Keratinocyte (primary cell): ENCODE data around the gene LEFTY2. TPM values are rescaled to one million over a fixed set of nuclear protein-coding genes. Genes with fewer than 3 reads are reported as not detected.

Experiments used
- DNase-seq: peaks from one replicate; pipeline ENCODE4 v3.0.0-alpha.2; 2011; ENCODE audit warnings: low read depth, missing footprints, low spot score
- FAIRE-seq: peaks from 2 replicates; lab custom pipeline; 2011; peaks lifted over from hg19 to GRCh38; lab: Jason Lieb, UNC
- H2AFZ ChIP-seq: 2 replicates; pipeline ENCODE4 v1.6.0; 2012; ENCODE audit warnings: low read length, control low read depth, inconsistent platforms; ENCODE audit not compliant: control insufficient read depth
- H3K27ac ChIP-seq: 2 replicates; pipeline ENCODE4 v1.5.1; 2011; ENCODE audit warnings: low read length; ENCODE audit not compliant: control insufficient read depth, insufficient read depth
- H3K27me3 ChIP-seq: 3 replicates; pipeline ENCODE4 v1.6.0; 2011; ENCODE audit warnings: low read length; ENCODE audit not compliant: control insufficient read depth, insufficient read depth; ENCODE audit errors: extremely low read depth
- H3K36me3 ChIP-seq, 2 experiments: 2 replicates in 1 of 2; 3 replicates in 1 of 2; pipeline ENCODE4 v1.5.1; 2011; ENCODE audit warnings: low read length in 2 of 2, mild to moderate bottlenecking in 1 of 2; ENCODE audit not compliant: control insufficient read depth in 2 of 2, insufficient read depth in 2 of 2; ENCODE audit errors: extremely low read depth in 1 of 2
- H3K4me1 ChIP-seq: 3 replicates; pipeline ENCODE4 v1.5.1; 2011; ENCODE audit warnings: low read length; ENCODE audit not compliant: control insufficient read depth, insufficient read depth; ENCODE audit errors: extremely low read depth
- H3K4me2 ChIP-seq: 3 replicates; pipeline ENCODE4 v1.6.0; 2011; ENCODE audit warnings: low read depth, low read length; ENCODE audit not compliant: control insufficient read depth, insufficient read depth; ENCODE audit errors: extremely low read depth
- H3K4me3 ChIP-seq, 3 experiments: fragments of 200-600 bp in 1 of 3; sonication (generic) in 1 of 3; 2 replicates in 2 of 3; 3 replicates in 1 of 3; pipeline ENCODE4 v1.5.1; 2011 to 2016; ENCODE audit warnings: low read length in 3 of 3, mild to moderate bottlenecking in 3 of 3, control low read depth in 2 of 3, inconsistent platforms in 1 of 3, low read depth in 1 of 3, mixed read lengths in 1 of 3, mixed run types in 1 of 3, moderate library complexity in 1 of 3; ENCODE audit not compliant: control insufficient read depth in 2 of 3, insufficient read depth in 2 of 3; ENCODE audit errors: extremely low read depth in 1 of 3
- H3K79me2 ChIP-seq: 2 replicates; pipeline ENCODE4 v1.6.0; 2012; ENCODE audit warnings: low read length; ENCODE audit not compliant: control insufficient read depth, insufficient read depth
- H3K9ac ChIP-seq: 3 replicates; pipeline ENCODE4 v1.6.0; 2011; ENCODE audit warnings: low read length; ENCODE audit not compliant: control insufficient read depth, insufficient read depth; ENCODE audit errors: extremely low read depth
- H3K9me1 ChIP-seq: 3 replicates; pipeline ENCODE4 v1.6.0; 2011; ENCODE audit warnings: low read length; ENCODE audit not compliant: control insufficient read depth, insufficient read depth; ENCODE audit errors: extremely low read depth
- H3K9me3 ChIP-seq: 2 replicates; pipeline ENCODE4 v1.5.1; 2012; ENCODE audit warnings: low read depth, low read length; ENCODE audit not compliant: control insufficient read depth
- H4K20me1 ChIP-seq: 3 replicates; pipeline ENCODE4 v1.6.0; 2011; ENCODE audit warnings: low read length; ENCODE audit not compliant: control insufficient read depth, insufficient read depth; ENCODE audit errors: extremely low read depth
- CTCF ChIP-seq, 3 experiments: IDR thresholded peaks in 1 of 3; conservative IDR thresholded peaks in 1 of 3; optimal IDR thresholded peaks in 1 of 3; 2 replicates in 2 of 3; 3 replicates in 1 of 3; pipeline versions ENCODE3 to v1.5.1; 2011; ENCODE audit warnings: low read length in 3 of 3, mild to moderate bottlenecking in 3 of 3, moderate library complexity in 2 of 3, control low read depth in 1 of 3, inconsistent platforms in 1 of 3; ENCODE audit not compliant: insufficient read depth in 2 of 3; ENCODE audit errors: extremely low read depth in 1 of 3
- EZH2 ChIP-seq: IDR thresholded peaks from one replicate; pipeline ENCODE4 v1.6.1; 2012; ENCODE audit warnings: inconsistent platforms, mild to moderate bottlenecking, low read length, moderate library complexity
- dilution Hi-C: fragments of 300-500 bp; cut with MboI; formaldehyde crosslinking; loops from one replicate; pipeline ENCODE4 v1.7.0; 2020; ENCODE audit warnings: low sequenced_read_pairs; ENCODE audit not compliant: extremely low pct_ligation_motif_present
- polyA plus RNA-seq, 5 experiments: library from polyadenylated mRNA; depleted of rRNA in 3 of 5; stranded (reverse) in 3 of 5; stranded (forward) in 1 of 5; unstranded in 1 of 5; fragments of >200 nt; gene quantifications; 1 replicate in 1 of 5; 2 replicates in 3 of 5; 3 replicates in 1 of 5; pipeline versions ENCODE4 v1.2.1 to v1.2.3, GENCODE V29; 2011 to 2012; ENCODE audit warnings: missing spikeins in 2 of 5, low read depth in 1 of 5, low replicate concordance in 1 of 5

Gene LEFTY2
- polyA plus RNA-seq, 1 donor (not counting 4 experiments of a cell fraction or from before 2014, with no cell fraction given), result not detected

DNA sequence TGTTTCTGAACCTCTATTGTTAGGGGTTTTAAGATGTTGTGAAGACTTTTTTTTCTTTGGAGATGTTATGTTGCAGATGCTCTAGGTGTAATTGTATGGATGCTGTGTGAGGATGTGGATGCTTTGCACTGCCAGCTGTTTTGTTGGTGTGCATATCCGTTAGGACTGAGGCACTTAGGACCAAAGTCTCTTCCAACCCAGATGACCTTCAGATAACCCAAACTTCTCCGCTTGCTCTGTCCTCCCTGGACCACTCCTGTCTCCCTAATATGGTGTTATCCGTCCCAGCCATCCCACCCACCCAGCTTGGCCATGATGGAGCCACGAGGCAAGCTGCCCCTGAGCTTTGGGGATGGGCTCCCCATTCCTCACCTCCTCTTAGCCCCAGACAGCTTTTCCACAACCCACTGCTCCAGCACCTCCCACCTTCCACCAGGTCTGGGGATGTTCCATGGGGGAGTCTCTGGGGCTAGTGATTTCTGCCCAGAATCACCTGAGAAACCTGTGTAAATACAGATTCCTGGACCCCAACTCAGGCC is 5.1 kb upstream of the LEFTY2 start:
- H3K27ac ChIP-seq, result no peak overlapping the region
- dilution Hi-C loops, result no loop called here
- peaks cover 16% of the 10 kb centered on the region for H3K27me3 ChIP-seq
- no peaks in the 10 kb centered on the region for H3K9me1 ChIP-seq
- H3K9ac ChIP-seq, result no peak overlapping the region
- TF ChIP-seq CTCF (optimal IDR thresholded peaks at IDR 0.05 in 1 of 3, IDR thresholded peaks at IDR 0.05 in 1 of 3, conservative IDR thresholded peaks at IDR 0.05 in 1 of 3; ENCODE audit: extremely low read depth in 1 of 3, insufficient read depth in 2 of 3, low read length in 3 of 3), result no peak
- TF ChIP-seq EZH2, result no peak
- H3K36me3 ChIP-seq, result no peaks in the 10 kb centered on the region
- peaks cover 6% of the 10 kb centered on the region for H3K4me1 ChIP-seq
- H3K9me3 ChIP-seq, result no peaks in the 10 kb centered on the region
- no peak overlapping the region for H3K4me3 ChIP-seq
- no peaks in the 10 kb centered on the region for H3K79me2 ChIP-seq
- H3K4me2 ChIP-seq, result no peak overlapping the region
- no peak overlapping the region for H2AFZ ChIP-seq
- no peak for DNase-seq
- FAIRE-seq, result no peak
- no peaks in the 10 kb centered on the region for H4K20me1 ChIP-seq

GRCh38 chr1:225945564-225945963 is 4.5 kb upstream of the LEFTY2 start:
- no peak for TF ChIP-seq EZH2
- TF ChIP-seq CTCF (optimal IDR thresholded peaks at IDR 0.05 in 1 of 3, IDR thresholded peaks at IDR 0.05 in 1 of 3, conservative IDR thresholded peaks at IDR 0.05 in 1 of 3; ENCODE audit: extremely low read depth in 1 of 3, insufficient read depth in 2 of 3, low read length in 3 of 3), result no peak
- FAIRE-seq, result no peak
- no peak for DNase-seq

More at GRCh38 chr1:225945564-225945963, 4.5 kb upstream of the LEFTY2 start:
- Histone ChIP-seq H4K20me1 (no peaks in the 10 kb centered on the region), H3K4me2 (no peak overlapping the region), H3K9me1 (no peaks in the 10 kb centered on the region), H3K4me1 (peaks cover 6% of the 10 kb centered on the region), H3K27ac (no peak overlapping the region), H3K9ac (no peak overlapping the region), H2AFZ (no peak overlapping the region), H3K36me3 (no peaks in the 10 kb centered on the region), H3K4me3 (no peak overlapping the region), H3K9me3 (no peaks in the 10 kb centered on the region), H3K79me2 (no peaks in the 10 kb centered on the region), H3K27me3 (peaks cover 16% of the 10 kb centered on the region)
- dilution Hi-C loops, result no loop called here
